Measurements from ENCODE around the gene SLC44A1. TPM values are rescaled to one million over a fixed set of nuclear protein-coding genes. Genes with fewer than 3 reads are reported as not detected.

The SLC44A1 gene
- total and polyA plus RNA-seq, 12 donors, result 6.1 to 29.0 (median 17.8) TPM

DNA sequence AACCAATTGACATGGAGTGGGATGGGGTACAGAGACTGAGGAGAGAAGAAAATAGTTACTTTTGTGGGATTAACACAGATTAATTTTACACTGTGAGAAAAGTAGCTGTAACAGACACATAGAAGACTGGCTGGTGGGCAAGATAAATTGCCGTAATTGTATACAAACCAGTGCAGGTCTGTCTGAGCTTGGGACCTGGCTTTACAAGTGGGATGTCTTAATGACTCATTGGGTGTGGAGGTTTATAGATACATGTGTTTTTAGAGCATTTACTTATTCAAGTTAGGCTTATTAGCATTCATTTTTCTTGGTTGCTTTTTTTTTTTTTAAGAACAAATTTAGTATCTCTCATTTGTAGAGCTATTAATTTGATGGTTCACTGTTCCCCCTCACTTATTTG lies 37.5 kb downstream of the SLC44A1 start:
- Histone ChIP-seq H3K27ac (no peak overlapping the region), H3K36me3 (peaks cover 0 to 5% (median 0%) of the 10 kb centered on the region in 9 donors), H3K9me3 (no peaks in the 10 kb centered on the region), H3K4me1 (peaks cover 0 to 11% (median 0%) of the 10 kb centered on the region in 9 donors), H3K4me3 (no peak overlapping the region), H3K27me3 (no peaks in the 10 kb centered on the region)
- WGBS, 2 donors, result 100% methylated on average over 1 of the region's 1 CpG
- TF ChIP-seq, protein P1, sequence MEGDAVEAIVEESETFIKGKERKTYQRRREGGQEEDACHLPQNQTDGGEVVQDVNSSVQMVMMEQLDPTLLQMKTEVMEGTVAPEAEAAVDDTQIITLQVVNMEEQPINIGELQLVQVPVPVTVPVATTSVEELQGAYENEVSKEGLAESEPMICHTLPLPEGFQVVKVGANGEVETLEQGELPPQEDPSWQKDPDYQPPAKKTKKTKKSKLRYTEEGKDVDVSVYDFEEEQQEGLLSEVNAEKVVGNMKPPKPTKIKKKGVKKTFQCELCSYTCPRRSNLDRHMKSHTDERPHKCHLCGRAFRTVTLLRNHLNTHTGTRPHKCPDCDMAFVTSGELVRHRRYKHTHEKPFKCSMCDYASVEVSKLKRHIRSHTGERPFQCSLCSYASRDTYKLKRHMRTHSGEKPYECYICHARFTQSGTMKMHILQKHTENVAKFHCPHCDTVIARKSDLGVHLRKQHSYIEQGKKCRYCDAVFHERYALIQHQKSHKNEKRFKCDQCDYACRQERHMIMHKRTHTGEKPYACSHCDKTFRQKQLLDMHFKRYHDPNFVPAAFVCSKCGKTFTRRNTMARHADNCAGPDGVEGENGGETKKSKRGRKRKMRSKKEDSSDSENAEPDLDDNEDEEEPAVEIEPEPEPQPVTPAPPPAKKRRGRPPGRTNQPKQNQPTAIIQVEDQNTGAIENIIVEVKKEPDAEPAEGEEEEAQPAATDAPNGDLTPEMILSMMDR (IDR thresholded peaks at IDR 0.05), result no peak
- ATAC-seq (no peak), DNase-seq (no peak)
- intact Hi-C loops (cut with DNase I), result no loop called here

DNA sequence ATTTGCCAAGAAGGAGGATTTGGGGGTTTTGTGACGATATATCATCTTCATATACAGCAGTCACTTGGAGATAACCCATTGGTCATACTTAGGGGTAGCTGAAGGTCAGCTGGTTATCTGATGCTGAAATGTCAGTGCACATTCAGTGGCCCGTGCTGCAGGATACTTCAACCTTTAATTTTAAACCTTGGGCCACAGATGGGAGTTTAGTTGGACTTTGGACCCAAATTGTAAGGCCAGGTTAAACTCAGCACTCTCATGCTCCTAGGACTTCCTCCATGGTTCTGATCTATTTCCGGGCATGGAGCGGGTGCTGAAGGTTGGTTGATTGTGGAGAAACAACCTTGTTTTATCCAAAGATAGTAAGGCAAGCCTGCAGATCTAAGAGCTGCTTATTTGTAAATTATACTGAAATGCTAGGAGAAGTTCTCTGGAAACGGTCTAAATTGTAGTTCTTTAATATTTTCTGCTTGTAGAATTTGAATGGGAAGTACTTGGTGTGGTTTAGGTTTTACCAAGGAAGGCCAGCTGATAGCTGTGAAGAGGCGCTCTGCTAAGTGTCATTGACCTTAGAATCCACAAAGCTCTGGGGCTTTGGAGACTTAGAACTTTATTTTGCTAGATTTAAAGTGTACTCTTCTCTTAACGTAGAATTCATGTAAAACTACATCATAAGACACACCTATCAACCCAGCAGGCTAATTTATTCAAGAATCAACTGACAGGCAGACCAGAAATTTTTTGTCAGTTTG lies 38.6 kb downstream of the SLC44A1 start:
- H3K27me3 ChIP-seq, result no peaks in the 10 kb centered on the region
- no peak overlapping the region for H3K27ac ChIP-seq
- ATAC-seq (no peak), DNase-seq (no peak)
- no peaks in the 10 kb centered on the region for H3K9me3 ChIP-seq
- TF ChIP-seq, protein P1 (IDR thresholded peaks at IDR 0.05), result no peak
- H3K36me3 ChIP-seq, result peaks cover 0 to 5% (median 0%) of the 10 kb centered on the region in 9 donors
- 87 to 94% methylated on average over 7 of the region's 7 CpGs for WGBS, 2 donors
- intact Hi-C loops (cut with DNase I), result no loop called here
- H3K4me1 ChIP-seq, result peaks cover 0 to 11% (median 0%) of the 10 kb centered on the region in 9 donors
- no peak overlapping the region for H3K4me3 ChIP-seq

DNA sequence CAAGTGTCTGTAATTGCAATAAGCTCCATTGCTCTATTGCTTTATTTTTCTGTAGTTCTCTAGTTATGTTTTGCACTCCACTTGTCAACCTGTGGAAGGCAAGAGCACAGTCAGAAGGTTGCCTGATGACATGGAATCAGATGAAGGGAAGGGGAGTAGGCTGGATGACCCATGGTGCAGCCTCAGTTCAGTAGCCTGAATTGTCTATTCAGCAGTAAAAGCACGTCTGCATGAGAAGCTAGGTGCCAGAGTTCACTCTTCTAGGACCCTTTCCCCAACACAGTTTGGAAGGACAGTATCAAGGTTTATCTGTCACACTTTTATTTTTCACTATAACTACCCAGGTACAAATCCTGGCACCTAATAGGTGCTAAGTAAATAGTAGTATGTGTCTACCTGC lies 39.3 kb downstream of the SLC44A1 start:
- intact Hi-C loops (cut with DNase I), result no loop called here
- Histone ChIP-seq H3K4me1 (peaks cover 0 to 8% (median 0%) of the 10 kb centered on the region in 9 donors), H3K4me3 (no peak overlapping the region), H3K27ac (no peak overlapping the region), H3K9me3 (no peaks in the 10 kb centered on the region), H3K27me3 (no peaks in the 10 kb centered on the region), H3K36me3 (peaks cover 0 to 5% (median 0%) of the 10 kb centered on the region in 9 donors)
- WGBS, 2 donors, result 83 to 93% methylated on average over 1 of the region's 1 CpG
- DNase-seq (no peak), ATAC-seq (no peak)
- TF ChIP-seq, protein P1 (IDR thresholded peaks at IDR 0.05), result no peak

DNA sequence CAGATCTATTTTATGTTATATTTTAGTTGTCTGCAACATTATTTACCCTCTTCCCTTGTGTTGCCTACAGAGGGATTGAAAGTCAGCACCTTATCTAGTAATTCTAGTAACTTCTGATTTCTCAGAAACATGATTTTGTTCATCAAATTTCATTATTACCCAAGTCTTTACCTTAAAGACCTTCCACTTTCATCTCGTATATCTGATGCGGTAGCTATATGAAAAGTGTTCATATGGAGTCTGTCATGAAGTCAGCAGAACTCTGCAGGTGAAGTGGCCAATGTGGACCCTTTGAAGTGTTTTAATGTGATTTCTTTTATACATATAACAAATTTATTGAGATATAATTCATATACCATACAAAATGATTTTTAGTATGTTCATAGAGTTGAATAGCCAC lies 40.0 kb downstream of the SLC44A1 start:
- Histone ChIP-seq H3K27ac (no peak overlapping the region), H3K9me3 (no peaks in the 10 kb centered on the region), H3K4me3 (no peak overlapping the region), H3K36me3 (peaks cover 0 to 5% (median 0%) of the 10 kb centered on the region in 9 donors), H3K4me1 (peaks cover 0 to 7% (median 0%) of the 10 kb centered on the region in 9 donors), H3K27me3 (no peaks in the 10 kb centered on the region)
- intact Hi-C loops (cut with DNase I), result no loop called here
- TF ChIP-seq, protein P1 (IDR thresholded peaks at IDR 0.05), result no peak
- ATAC-seq (no peak), DNase-seq (no peak)
- 71 to 91% methylated on average over 2 of the region's 2 CpGs for WGBS, 2 donors
